ENCODE data around the gene SNX1. TPM values are rescaled to one million over a fixed set of nuclear protein-coding genes. Genes with fewer than 3 reads are reported as not detected.
A peak's percentile ranks its signal among the peaks of the same experiment; 100 is the strongest.
"Not testable (repeated sequence)": the region's sequence is repeated elsewhere in the genome, so short reads cannot be mapped to it uniquely, and the experiment has no call there.

SNX1 gene
- total RNA-seq, 1 donor from 2014 or later, result 48.5 TPM

GRCh38 chr15:64072812-64073211 lies 23.0 kb upstream of the SNX1 start:
- DNase-seq (ENCODE audit: low read depth, low spot score), result no peak

GRCh38 chr15:64073496-64073895 lies 22.3 kb upstream of the SNX1 start:
- DNase-seq (ENCODE audit: low read depth, low spot score), result not testable (repeated sequence)

- DNase-seq (ENCODE audit: low read depth, low spot score), result no peak
Measured at GRCh38 chr15:64082757-64083156, 13.0 kb upstream of the SNX1 start.

DNA sequence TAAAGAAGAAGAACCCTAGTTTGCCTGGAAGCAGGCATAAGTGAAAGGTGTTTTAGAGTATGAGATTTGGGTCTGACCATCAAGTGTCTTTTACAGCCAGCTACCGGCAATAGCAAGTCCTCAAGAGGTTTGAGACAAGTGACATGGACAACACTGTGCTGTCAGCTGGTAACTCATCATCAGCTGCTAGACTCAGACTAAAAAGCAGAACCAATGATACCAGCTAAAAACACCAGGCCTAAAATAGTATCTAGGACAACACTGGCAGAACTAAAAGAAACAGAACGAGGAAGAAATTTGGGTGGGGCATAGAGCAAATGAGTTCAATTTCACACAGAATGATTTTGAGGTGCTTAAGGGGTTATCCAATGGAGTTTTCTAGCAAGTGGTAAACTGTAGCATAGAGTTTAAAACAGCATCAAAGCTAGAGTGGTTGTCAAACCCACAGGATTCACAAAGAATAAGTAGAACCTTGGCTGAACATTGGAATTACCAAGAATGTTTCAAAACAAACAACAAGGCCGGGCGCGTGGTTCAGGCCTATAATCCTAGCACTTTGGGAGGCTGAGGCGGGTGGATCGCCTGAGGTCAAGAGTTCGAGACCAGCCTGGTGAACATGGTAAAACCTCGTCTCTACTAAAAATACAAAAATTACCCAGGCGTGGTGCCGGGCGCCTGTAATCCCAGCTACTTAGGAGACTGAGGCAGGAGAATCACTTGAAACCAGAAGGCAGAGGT lies 6.1 kb upstream of the SNX1 start:
- DNase-seq (ENCODE audit: low read depth, low spot score), result no peak

DNA sequence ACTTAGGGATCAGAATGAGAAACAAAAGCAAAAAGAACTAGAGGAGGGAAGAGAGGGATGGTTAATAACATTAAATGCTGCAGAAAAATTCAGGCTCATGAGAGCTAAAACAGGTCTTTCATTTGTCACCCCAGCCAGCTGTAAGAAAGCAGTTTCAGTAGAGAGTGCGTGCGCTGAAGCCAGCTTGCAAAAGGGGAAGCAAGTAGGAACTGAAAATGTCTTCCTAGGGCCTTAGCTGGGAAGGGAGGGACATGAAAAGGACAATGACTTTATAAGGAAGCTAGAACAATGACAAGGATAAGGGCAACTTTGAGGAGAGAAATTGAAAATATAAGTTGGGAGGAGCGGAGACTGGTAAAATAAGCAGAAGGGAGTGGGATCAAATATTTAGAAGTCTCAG lies 5.3 kb upstream of the SNX1 start:
- no peak for DNase-seq (ENCODE audit: low read depth, low spot score)

DNA sequence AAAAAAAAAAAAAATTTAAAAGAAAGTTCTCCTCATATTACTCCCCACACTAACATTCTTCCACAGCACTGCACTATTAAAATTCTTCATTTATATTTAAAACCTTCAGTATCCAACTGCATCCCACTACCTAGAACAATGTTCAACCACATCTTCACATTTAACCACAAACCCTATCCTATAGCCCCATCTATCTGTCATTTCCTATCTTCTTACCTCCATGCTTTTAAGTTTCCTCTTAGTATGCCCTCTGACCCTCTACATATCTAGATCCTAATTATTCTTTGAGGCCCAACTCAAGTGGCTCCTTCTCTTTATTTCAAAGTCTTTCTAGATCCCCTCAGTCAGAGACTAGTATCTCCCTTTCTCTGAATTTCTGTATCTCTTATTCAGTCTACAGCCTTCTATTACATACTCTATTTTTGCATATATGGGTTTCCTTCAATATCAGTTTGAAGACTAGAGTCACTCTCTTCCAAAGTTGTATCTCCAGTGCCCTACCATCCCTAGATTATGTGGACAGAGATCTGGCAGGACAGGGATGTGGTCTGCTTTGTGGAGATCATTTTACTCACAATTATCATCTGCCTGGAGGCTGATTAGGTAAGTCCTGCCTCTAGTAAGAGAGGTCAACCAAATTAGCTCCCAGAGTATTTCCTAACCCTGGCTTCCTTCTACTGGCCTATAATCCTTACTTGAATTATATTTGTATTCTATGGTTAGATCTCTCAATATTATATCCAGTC lies 3.5 kb upstream of the SNX1 start:
- no peak for DNase-seq (ENCODE audit: low read depth, low spot score)

DNA sequence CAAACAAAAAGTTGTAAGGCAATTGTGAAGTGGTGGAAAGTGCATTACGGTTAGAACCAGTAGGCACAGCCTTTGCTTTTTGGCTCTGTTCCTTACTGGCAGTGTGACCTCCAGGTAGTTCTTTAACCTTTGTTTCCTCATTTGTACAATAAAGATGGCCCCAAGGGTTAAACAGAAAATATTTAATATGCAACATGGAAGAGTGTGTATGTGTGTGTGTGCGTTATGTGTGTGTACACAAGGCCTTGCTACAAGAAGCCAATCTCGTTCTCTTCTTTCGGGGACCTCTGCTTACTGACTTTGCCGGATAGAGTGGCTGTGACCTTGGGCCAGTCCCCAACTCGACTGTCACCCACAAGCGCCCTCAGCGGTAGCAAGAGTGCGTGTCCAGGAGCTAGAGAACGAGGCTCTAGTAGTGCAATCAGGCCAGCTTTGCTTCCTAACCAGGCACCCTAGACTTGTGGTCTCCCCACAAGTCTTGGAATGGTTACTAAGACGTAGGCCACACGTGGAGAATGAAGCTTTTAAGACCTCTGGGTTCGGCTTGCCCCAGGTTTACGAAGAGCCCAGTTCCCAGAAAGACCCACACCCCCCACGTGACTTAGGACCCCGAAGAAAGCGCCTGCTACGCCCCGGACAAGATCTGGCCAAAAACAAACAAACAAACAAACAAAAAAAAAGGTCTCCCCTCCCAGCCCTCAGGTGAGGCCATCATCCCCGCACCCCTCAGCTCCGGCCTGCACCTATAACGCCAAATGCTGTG lies 2.7 kb upstream of the SNX1 start:
- no peak for DNase-seq (ENCODE audit: low read depth, low spot score)

DNA sequence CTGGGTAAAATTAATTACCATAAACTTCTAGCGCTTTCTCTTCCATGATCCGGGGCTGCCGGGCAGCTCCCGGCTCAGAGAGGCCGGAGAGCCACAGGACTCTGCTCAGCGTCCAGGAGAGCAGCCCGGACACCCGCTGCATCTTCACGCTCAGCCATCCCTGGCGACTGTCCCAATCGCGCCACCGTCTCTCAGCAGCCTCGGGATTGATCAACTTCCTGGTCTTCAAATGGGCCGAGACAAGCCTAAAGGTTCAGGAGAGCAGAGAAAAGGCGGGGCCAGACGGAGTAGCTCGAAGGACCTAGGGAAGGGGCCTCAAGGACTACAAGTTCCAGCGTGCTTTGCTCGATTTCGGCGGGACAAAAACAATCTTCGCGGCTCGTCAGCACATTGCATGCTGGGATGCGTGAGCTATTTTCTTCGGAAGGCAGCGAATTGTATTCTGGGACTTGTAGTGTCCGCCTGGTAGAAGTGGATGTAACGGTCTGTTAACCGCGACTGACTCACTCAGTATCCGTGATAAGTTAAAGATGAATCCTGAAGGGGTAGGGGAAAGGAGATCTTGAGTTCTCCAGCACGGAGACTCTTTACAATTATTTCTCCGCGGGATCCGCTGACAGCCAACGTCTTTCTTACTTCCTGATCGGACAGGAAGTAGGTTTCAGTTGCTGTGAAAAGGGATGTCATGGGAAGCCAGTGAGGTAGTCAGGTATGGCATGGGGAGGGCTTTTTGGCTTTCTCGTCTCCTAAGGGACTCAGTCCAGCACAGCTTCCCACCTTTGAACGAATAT lies 2.0 kb upstream of the SNX1 start, which contains the start of gene CIAO2A:
CIAO2A (minus strand) TSS at position 212 of the 791 bp plus-strand sequence; CDS start at position 142, 70 bp downstream.
- DNase-seq (ENCODE audit: low read depth, low spot score), result peak; percentile 96

GRCh38 chr15:64095431-64095794 lies 369 bp upstream of the SNX1 start:
- DNase-seq (ENCODE audit: low read depth, low spot score), result no peak

- DNase-seq (ENCODE audit: low read depth, low spot score), result no peak
Measured at GRCh38 chr15:64096668-64097384, 1.0 kb downstream of the SNX1 start.

DNA sequence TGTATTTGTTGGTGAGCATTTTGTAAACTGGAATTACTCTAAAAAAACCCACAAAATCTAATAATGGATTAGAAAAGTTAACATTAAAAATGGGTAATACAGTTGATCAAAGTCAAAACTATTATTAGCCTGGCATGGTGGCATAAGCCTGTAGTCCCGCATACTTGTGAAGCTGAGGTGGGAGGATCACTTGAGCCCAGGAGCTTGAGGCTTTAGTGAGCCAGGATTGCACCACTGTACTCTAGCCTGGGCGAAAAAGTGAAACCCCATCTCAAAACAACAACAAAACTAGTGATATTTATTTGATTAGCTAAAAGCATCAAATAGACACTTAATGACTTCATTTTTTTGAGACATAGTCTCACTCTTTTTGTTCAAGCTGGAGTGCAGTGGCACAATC lies 3.6 kb downstream of the SNX1 start:
- no peak for DNase-seq (ENCODE audit: low read depth, low spot score)

DNA sequence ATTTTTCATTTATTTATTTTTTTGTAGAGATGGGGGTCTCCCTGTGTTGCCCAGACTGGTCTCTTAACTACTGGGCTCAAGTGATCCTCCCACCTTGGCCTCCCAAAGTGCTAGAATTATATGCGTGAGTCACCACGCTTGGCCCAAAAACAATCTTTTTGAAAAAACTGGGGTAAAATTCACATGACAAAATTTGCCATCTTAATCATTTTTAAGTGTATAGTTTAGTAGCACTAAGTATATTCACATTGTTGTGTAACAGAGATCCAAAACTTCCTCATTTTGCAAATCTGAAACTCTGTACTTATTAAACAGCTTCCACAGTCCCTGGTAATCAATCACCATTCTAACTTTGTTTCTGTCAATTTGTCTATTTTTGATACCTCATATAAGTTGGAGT lies 5.2 kb downstream of the SNX1 start:
- DNase-seq (ENCODE audit: low read depth, low spot score), result no peak

DNA sequence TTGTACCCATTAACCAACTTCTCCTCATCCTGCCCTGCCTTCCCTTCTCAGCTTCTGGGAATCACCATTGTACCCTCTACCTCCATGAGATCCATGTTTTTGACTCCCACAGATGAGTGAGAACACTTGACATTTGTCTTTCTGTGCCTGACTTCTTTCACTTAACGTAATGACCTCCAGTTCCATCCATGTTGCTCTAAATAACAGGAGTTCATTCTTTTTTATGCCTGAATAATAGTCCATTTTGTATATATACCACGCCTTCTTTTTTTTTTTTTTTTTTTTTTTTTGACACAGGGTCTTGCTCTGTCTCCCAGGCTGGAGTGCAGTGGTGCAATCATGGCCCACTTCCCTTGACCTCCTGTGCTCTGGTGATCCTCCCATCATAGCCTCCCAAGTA lies 6.7 kb downstream of the SNX1 start:
- DNase-seq (ENCODE audit: low read depth, low spot score), result no peak

- DNase-seq (ENCODE audit: low read depth, low spot score), result no peak
Measured at GRCh38 chr15:64105113-64105704, 9.4 kb downstream of the SNX1 start.

DNA sequence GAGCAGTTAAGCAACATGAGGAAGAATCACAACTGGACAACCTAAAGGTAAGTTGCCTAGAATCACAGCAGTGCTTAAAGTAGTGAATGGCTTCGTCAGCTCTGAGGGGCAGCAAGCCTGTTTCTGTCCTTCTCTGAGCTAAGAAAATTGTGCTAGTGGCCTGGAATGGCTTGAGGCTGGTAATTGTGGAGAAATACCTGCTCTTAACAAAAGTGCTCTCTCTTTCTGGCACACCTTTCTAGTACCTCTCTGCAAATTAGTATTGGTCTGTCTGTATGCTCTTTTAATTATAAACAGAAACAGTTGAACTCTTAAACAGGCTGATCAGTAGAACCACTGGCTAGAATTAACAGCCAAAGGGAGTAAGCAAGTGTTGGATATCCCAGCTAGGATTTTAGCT lies 11.6 kb downstream of the SNX1 start:
- DNase-seq (ENCODE audit: low read depth, low spot score), result no peak

GRCh38 chr15:64110108-64110701 lies 14.4 kb downstream of the SNX1 start:
- not testable (repeated sequence) for DNase-seq (ENCODE audit: low read depth, low spot score)

DNA sequence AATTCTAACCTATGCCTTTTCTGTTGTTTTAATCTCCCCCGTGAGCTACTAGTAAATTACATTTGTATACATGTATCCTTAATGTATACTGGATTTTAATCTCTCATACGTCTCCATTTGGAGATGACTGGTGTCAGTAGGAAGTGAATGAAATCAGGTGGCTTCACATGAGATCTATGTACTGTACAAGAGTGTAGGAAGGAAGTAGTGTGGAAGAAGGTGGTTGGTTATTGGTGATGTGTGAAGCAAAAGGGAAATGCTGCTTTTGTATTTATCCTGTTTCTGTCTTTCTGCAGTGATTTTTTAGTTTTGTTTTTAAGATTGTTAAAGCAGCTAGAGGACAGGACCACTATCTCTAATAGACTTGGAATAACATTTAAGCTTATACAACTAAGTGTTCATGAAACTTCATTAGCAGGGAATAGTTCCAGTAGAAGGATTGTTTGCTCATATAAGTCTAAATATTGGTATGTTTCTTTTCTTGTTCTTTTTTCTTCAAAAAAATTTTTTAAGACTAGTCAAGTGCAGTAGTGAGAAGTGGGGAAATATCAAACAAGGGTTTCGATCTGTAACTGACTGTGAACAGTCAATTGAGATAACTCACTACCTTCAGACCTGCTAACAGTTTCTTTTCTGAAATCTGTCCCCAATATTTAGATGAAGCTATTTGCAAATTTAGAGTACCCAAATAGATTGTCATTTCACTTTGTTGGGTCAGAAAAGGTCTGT lies 15.3 kb downstream of the SNX1 start:
- DNase-seq (ENCODE audit: low read depth, low spot score), result no peak

DNA sequence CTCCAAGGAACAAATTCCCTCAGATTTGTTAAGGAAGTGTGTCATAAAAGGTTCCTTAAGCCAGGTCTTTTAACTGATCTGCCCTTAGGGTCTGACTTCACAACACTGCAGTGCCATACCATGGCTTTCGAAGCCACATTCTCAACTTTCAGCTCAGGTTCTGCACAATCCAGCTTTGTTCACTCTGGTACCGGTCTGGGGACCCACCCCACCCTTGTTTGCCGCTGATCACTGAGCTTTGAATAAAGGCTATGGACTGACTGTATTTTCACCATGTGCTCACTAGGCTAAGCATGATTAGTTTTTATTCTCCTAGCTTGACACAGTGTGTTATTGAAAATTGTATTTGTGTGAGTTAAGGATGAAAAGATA lies 15.9 kb downstream of the SNX1 start:
- DNase-seq (ENCODE audit: low read depth, low spot score), result no peak

GRCh38 chr15:64112073-64112772 lies 16.4 kb downstream of the SNX1 start:
- DNase-seq (ENCODE audit: low read depth, low spot score), result no peak
